WI38 (cell line): ENCODE data around the gene FAN1.

Experiments used
- H3K4me3 ChIP-seq: 2 replicates; pipeline ENCODE4 v1.5.1; 2011; ENCODE audit warnings: low read depth, mild to moderate bottlenecking, control low read depth, low read length
- CTCF ChIP-seq: IDR thresholded peaks from 2 replicates; pipeline ENCODE4 v1.5.1; 2012; ENCODE audit warnings: low read depth, mild to moderate bottlenecking, control low read depth, low read length

Gene FAN1

DNA sequence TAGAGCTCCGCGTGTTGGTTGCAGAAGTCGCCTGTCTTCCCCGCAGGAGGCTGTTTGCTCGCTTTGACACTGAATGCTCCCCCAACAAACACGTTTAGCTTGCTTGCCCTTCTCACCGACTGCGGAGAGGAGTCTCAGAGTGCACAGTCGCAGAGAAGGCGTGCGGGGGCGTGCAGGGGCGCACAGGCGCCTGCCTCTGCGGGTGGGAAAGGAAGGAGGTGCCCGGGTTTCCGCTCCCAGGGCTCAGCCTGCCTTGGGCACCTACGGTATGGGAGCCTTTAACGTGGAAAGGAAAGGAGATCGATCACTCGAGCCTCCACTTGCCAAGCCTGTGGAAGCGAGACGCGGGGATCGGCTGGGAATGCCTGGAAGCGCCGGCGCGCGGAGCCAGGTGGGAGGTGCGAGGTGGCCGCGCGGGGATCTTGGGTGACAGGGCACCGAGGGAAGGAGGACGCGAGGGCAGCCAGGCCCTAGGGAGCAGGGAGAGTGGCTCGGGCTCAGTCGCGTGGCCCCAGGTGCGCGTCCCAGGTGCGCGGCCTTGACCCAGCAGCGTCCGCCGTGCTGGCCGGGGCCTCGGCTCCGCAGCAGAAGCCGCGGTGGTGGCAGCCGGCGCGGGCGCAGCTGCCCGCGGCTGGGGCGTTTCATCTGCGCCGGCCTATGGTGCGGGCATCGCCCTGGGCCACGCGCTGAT, at the start of gene FAN1:
Gene FAN1, plus strand, starts transcription at position 419 of the 691 bp plus-strand sequence. CDS start 749 bp downstream, outside the sequence.
- no peak for TF ChIP-seq CTCF
- H3K4me3 ChIP-seq = peak within 1 kb of the TSS; percentile 72

- TF ChIP-seq CTCF = peak; percentile 63
- H3K4me3 ChIP-seq = no peak overlapping the region
Observed at GRCh38 chr15:30859091-30859874, 44.4 kb upstream of the FAN1 start.

GRCh38 chr15:30865257-30865656, 38.5 kb upstream of the FAN1 start:
- no peak overlapping the region for H3K4me3 ChIP-seq
- no peak for TF ChIP-seq CTCF

DNA sequence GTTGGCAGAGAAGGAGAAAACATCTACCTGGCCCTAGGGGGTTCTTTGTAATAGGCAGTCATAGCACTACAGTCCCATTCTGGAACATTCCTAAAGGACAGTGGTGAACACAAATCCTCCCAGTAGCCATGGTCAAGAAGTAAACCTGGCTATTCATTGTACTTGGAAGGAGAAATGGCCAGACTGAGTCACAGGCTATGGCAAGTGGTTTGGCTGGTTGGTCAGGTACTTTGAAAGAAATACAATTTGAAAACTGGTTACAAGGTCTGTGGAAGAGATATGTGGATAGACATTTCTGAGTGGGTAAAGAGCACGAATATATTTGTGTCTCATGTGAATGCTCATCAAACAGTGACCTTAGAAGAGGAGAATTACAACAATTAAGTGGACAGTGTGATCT, 33.0 kb upstream of the FAN1 start:
- H3K4me3 ChIP-seq = no peak overlapping the region
- no peak for TF ChIP-seq CTCF

- H3K4me3 ChIP-seq = no peak overlapping the region
- no peak for TF ChIP-seq CTCF
Observed at GRCh38 chr15:30872341-30872748, 31.4 kb upstream of the FAN1 start.

DNA sequence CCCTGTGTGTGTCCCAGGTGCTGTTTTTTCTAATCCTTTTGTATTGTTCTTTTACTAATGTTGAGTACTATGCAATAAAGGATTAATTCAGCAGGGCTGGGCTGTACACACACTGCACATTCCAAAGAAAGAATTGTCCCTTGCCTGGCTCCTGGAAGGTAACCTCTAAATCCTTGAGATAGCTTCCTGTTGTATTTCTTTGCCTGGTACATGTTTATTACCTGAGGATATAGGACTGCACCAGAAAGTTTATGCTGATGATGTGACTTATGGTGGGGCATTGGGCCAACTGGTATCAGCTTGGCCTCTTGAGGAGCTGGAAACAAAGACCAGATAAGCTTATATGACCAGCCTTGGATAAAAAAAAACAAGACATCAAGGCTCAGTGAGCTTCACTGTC, 26.6 kb upstream of the FAN1 start:
- H3K4me3 ChIP-seq = no peak overlapping the region
- no peak for TF ChIP-seq CTCF

GRCh38 chr15:30878515-30878914, 25.2 kb upstream of the FAN1 start:
- no peak overlapping the region for H3K4me3 ChIP-seq
- no peak for TF ChIP-seq CTCF
